C4-2B (cell line): Measurements from ENCODE around the gene CDR2L.

ENCODE experiments used
- H3K27ac ChIP-seq: fragments of 450-650 bp; 2 replicates; pipeline ENCODE4 v1.5.1; 2017
- ZFX ChIP-seq: fragments of 450-650 bp; IDR thresholded peaks from 2 replicates; pipeline ENCODE4 v1.6.1; 2017
- TF ChIP-seq, protein P1 (sequence below): fragments of 450-650 bp; conservative IDR thresholded peaks from 2 replicates; pipeline ENCODE4 v1.5.1; 2017; ENCODE audit warnings: mild to moderate bottlenecking

Gene CDR2L

DNA sequence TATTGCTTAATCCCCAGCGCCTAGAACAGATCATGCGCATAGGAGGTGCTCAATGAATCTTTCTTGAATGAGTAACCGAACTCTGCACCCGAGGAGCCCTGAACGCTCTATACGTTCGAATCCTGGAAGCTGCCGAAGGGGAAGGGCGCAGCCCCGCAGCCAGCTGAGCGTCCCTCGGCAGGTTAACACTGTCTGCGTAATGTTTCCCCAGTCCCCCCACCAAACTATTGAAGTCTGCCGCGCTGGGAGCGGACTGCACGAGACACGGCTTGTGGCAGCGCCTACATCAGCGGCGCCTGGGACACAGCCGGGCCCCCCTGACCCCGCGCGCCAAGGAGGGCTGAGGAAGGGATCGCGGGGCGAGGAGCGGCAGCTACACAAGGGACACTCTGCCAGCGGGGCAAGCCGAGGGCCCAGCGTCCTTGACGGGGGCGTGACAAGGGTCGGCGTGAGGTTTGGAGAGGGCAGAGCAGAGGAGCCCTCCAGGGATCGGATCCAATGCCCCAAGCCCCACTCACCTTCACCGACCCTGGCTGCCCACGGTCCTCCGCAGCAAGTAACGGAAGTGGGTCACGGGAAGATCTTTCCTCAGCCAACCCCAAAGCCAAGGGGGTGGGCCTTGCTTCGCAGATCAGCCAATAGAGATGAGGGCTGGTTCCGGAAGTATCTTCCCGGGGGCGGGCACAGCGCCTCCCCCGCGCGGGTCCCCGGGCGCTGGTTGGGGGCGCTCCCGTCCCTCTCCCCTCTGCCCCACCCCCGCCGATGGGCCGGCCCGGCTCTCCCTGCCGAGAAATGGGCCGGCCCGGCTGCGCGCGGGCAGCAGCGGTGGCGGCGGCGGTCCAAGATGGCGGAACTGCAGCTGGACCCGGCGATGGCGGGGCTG lies 59.2 kb downstream of the CDR2L start, which contains the start of the genes ATP5PD and KCTD2:
ATP5PD (minus strand) TSS at position 563 of the 883 bp plus-strand sequence. CDS start 4,319 bp downstream, outside the sequence.
KCTD2 (plus strand) TSS at position 819 of the 883 bp plus-strand sequence; CDS start at position 845, 26 bp downstream.
- TF ChIP-seq ZFX, result no peak
- TF ChIP-seq, protein P1, sequence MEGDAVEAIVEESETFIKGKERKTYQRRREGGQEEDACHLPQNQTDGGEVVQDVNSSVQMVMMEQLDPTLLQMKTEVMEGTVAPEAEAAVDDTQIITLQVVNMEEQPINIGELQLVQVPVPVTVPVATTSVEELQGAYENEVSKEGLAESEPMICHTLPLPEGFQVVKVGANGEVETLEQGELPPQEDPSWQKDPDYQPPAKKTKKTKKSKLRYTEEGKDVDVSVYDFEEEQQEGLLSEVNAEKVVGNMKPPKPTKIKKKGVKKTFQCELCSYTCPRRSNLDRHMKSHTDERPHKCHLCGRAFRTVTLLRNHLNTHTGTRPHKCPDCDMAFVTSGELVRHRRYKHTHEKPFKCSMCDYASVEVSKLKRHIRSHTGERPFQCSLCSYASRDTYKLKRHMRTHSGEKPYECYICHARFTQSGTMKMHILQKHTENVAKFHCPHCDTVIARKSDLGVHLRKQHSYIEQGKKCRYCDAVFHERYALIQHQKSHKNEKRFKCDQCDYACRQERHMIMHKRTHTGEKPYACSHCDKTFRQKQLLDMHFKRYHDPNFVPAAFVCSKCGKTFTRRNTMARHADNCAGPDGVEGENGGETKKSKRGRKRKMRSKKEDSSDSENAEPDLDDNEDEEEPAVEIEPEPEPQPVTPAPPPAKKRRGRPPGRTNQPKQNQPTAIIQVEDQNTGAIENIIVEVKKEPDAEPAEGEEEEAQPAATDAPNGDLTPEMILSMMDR, result no peak
- peak within 1 kb of the TSS; percentile 93 for H3K27ac ChIP-seq

DNA sequence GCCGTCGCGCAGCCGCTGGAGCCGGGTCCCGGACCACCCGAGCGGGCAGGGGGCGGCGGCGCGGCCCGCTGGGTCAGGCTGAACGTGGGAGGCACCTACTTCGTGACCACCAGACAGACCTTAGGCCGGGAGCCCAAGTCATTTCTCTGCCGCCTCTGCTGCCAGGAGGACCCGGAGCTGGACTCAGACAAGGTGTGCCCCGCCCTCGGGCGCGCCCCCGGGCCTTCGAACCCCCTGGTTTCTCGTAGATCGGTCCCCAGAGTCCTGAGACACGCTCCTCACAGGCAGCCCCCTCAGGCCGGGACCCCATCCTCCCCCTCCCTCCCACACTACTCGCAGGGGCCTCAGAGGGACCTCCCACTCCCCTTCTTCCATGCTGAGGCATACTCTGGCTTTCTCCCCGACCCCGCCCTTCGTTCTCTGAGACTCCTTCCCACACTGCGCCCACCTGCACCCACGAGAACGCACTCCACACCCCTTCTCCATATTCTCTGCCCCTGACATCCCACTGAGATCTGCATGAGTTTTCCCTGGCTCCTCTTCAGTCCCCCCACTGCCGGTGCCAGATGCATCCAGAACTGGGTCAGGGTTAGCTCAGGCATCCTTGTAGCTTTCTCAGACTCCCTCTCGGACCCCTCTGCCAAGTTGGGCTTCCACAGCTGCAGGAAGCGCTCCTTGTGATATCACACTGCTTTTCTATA lies 60.1 kb downstream of the CDR2L start:
- H3K27ac ChIP-seq, result peak overlapping the region; percentile 93
- no peak for TF ChIP-seq ZFX
- TF ChIP-seq, protein P1, result no peak

DNA sequence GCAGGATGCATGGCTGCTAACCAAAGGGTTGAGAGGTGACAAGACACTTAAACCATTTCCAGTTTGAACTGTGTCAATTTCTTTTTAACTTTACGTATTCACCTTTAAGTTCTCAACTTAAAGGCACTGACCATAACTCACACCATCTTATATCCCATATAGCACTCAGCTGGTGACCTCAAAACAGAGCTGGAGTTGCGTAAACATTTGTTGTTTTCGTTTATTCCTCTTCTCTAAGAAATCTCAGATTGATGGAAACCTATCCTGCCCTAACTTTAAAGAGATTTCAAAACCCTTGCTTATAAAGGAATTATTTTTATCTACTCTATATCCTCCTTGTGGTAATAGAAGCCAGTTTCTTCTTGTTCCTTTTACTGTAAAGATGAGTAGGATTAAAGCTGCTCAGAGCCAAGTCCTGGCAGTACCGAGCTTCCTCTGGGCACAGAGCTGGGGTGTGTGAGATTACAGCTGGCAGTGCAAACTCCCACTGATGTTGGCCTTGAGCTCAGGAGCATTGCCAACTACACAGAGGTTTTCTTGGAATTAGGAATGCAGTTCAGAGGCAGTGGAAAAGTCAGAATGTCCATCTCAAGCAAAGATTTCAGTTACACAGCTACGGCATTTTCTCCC lies 60.9 kb downstream of the CDR2L start:
- TF ChIP-seq, protein P1, result no peak
- no peak for TF ChIP-seq ZFX
- H3K27ac ChIP-seq, result no peak overlapping the region; the same call in 1 of the 2 replicates

GRCh38 chr17:75049057-75049456 lies 61.6 kb downstream of the CDR2L start:
- TF ChIP-seq ZFX, result no peak
- TF ChIP-seq, protein P1, result no peak
- H3K27ac ChIP-seq, result no peak overlapping the region

GRCh38 chr17:75049706-75050105 lies 62.3 kb downstream of the CDR2L start:
- TF ChIP-seq, protein P1, result no peak
- no peak overlapping the region for H3K27ac ChIP-seq

GRCh38 chr17:75051941-75052340 lies 64.5 kb downstream of the CDR2L start:
- no peak for TF ChIP-seq ZFX
- TF ChIP-seq, protein P1, result no peak
- H3K27ac ChIP-seq, result no peak overlapping the region
